Adrenal gland (tissue), 12 donors: Measurements from ENCODE around the gene MAP1LC3B2. TPM values are rescaled to one million over a fixed set of nuclear protein-coding genes. Genes with fewer than 3 reads are reported as not detected.

Experiments
- DNase-seq, 7 donors: peaks; one replicate each; pipeline ENCODE4 v3.0.0-alpha.2; 2019 to 2020
- H3K27ac ChIP-seq, 5 donors: fragments of 200-600 bp; sonication (generic) in 4 of 5; 1 replicate in 3 of 5; 2 replicates in 2 of 5; pipeline versions ENCODE4 v1.5.1 to v1.8.0; 2016 to 2020; ENCODE audit warnings: mild to moderate bottlenecking in 1 of 5
- H3K27me3 ChIP-seq: fragments of 200-600 bp; 2 replicates; pipeline ENCODE4 v1.8.0; 2021
- H3K36me3 ChIP-seq, 2 donors: fragments of 200-600 bp; replicated peaks in 1 of 2; 1 replicate in 1 of 2; 2 replicates in 1 of 2; pipeline versions ENCODE4 v1.5.1 to v1.8.0; 2018 to 2022
- H3K4me1 ChIP-seq, 2 donors: fragments of 200-600 bp; replicated peaks in 1 of 2; 1 replicate in 1 of 2; 2 replicates in 1 of 2; pipeline versions ENCODE4 v1.5.1 to v1.8.0; 2018 to 2021
- H3K4me3 ChIP-seq, 4 donors: fragments of 200-600 bp; sonication (generic) in 3 of 4; one replicate each; pipeline ENCODE4 v1.5.1; 2016 to 2018
- H3K9me3 ChIP-seq, 3 donors: fragments of 200-600 bp; sonication (generic) in 1 of 3; replicated peaks in 1 of 3; 1 replicate in 2 of 3; 2 replicates in 1 of 3; pipeline versions ENCODE4 v1.5.1 to v1.8.0; 2016 to 2021
- POLR2A ChIP-seq, 2 donors: fragments of 450-650 bp; IDR thresholded peaks; one replicate each; pipeline ENCODE4 v1.6.1; 2017; ENCODE audit warnings: antibody characterized with exemption in 2 of 2, mild to moderate bottlenecking in 2 of 2, moderate library complexity in 1 of 2
- WGBS, 4 donors: extraction: QIAGEN DNeasy Blood & Tissue Kit in 2 of 4; methylation state at CpG; one replicate each; pipeline versions ENCODE4 v1.1.5 to v1.1.7; 2013 to 2017; 5-methylcytosine and 5-hydroxymethylcytosine counted together
- intact Hi-C, 2 donors: fragments of 100-400 bp; cut with DNase I; formaldehyde crosslinking; loops; one replicate each; pipeline versions ENCODE4 v1.14.1 to v1.15.0; 2022 to 2023
- polyA plus RNA-seq, 3 donors: library from polyadenylated mRNA; stranded (reverse); fragments of 200-250 nt in 2 of 3; fragments of 350-450 nt in 1 of 3; fragmentation: Illumina TruSeq in 1 of 3; extraction: RNeasy Lipid Tissue Mini Kit (QIAGEN cat#74804) in 1 of 3; gene quantifications; one replicate each; pipeline ENCODE4 v1.2.3, GENCODE V29; 2013 to 2014
- total RNA-seq, 9 donors: library from RNA; depleted of rRNA in 4 of 9; stranded (reverse); fragments of >200 nt in 4 of 9; fragments of 120-200 nt in 1 of 9; fragmentation: NEBNext Ultra II Directional in 1 of 9; extraction: Animal tissue kit (Norgen Biotek cat#: 25700) in 1 of 9; gene quantifications; one replicate each; pipeline versions ENCODE4 v1.1.0 to v1.2.4, GENCODE V29; 2013 to 2023
- TF ChIP-seq, protein P1 (sequence below), 6 experiments: fragments of 450-650 bp in 4 of 6; fragments of 200-600 bp in 2 of 6; sonication (generic) in 1 of 6; IDR thresholded peaks; 1 replicate in 5 of 6; 2 replicates in 1 of 6; pipeline versions ENCODE4 v1.5.1 to v1.8.0; 2016 to 2021; ENCODE audit warnings: antibody characterized with exemption in 6 of 6, mild to moderate bottlenecking in 2 of 6, moderate library complexity in 1 of 6
- donor health status: healthy with polysubstance abuse.
- donor health status: Bipolar disorder and iron deficiency.
- donor health status: DM: yes; HTN: yes; CAD: no.
- donor health status: DM: no; HTN: no; CAD: no.
- donor health status: DM: no; HTN: no; CAD: no.
- donor health status: DM: yes; HTN: yes; CAD: no.

Gene MAP1LC3B2
- total and polyA plus RNA-seq, 12 donors, result 0.54 to 4.6 (median 1.4) TPM; not detected in 1

GRCh38 chr12:116620492-116621191 lies 61.5 kb downstream of the MAP1LC3B2 start:
- Histone ChIP-seq H3K36me3 (no peaks in the 10 kb centered on the region), H3K4me1 (no peaks in the 10 kb centered on the region), H3K9me3 (no peaks in the 10 kb centered on the region), H3K27me3 (no peaks in the 10 kb centered on the region), H3K4me3 (no peak overlapping the region), H3K27ac (no peak overlapping the region)
- 54 to 73% (median 69%) methylated on average over 16 of the region's 16 CpGs for WGBS, 4 donors
- no peak for DNase-seq
- TF ChIP-seq, protein P1, sequence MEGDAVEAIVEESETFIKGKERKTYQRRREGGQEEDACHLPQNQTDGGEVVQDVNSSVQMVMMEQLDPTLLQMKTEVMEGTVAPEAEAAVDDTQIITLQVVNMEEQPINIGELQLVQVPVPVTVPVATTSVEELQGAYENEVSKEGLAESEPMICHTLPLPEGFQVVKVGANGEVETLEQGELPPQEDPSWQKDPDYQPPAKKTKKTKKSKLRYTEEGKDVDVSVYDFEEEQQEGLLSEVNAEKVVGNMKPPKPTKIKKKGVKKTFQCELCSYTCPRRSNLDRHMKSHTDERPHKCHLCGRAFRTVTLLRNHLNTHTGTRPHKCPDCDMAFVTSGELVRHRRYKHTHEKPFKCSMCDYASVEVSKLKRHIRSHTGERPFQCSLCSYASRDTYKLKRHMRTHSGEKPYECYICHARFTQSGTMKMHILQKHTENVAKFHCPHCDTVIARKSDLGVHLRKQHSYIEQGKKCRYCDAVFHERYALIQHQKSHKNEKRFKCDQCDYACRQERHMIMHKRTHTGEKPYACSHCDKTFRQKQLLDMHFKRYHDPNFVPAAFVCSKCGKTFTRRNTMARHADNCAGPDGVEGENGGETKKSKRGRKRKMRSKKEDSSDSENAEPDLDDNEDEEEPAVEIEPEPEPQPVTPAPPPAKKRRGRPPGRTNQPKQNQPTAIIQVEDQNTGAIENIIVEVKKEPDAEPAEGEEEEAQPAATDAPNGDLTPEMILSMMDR (IDR thresholded peaks at IDR 0.05), result no peak
- no peak for TF ChIP-seq POLR2A (IDR thresholded peaks at IDR 0.05)
- intact Hi-C loops, result no loop called here

GRCh38 chr12:116621194-116621593 lies 62.0 kb downstream of the MAP1LC3B2 start:
- Histone ChIP-seq H3K27ac (no peak overlapping the region), H3K4me3 (no peak overlapping the region), H3K9me3 (no peaks in the 10 kb centered on the region), H3K27me3 (no peaks in the 10 kb centered on the region), H3K4me1 (no peaks in the 10 kb centered on the region), H3K36me3 (no peaks in the 10 kb centered on the region)
- TF ChIP-seq, protein P1 (IDR thresholded peaks at IDR 0.05), result no peak
- no peak for TF ChIP-seq POLR2A (IDR thresholded peaks at IDR 0.05)
- DNase-seq, result no peak
- 71 to 89% (median 81%) methylated on average over 4 of the region's 4 CpGs for WGBS, 4 donors
- intact Hi-C loops, result no loop called here

GRCh38 chr12:116624516-116624915 lies 65.3 kb downstream of the MAP1LC3B2 start:
- WGBS, 4 donors, result 53 to 80% (median 77%) methylated on average over 3 to 8 of the region's 8 CpGs
- TF ChIP-seq, protein P1 (IDR thresholded peaks at IDR 0.05), result no peak
- TF ChIP-seq POLR2A (IDR thresholded peaks at IDR 0.05), result no peak
- no peak for DNase-seq

DNA sequence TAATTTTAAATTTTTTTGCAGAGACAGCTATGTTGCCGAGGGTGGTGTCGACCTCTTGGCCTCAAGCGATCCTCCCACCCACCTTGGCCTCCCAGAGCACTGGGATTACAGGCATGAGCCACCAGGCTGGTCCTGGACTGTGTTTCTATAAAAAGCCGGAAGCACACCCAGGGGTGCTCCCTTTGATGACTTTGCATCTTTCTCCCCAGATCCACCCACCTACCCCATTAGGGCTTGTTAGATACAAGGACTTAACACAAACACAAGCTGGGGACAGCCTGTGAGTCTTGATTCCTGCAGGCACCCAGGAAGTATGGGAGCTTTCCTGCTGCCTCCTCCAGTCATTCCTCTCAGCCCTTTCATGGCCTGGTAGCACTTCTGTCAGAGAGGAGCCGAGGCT lies 67.0 kb downstream of the MAP1LC3B2 start:
- intact Hi-C loops, result no loop called here
- Histone ChIP-seq H3K36me3 (no peaks in the 10 kb centered on the region), H3K27me3 (no peaks in the 10 kb centered on the region), H3K27ac (no peak overlapping the region), H3K4me1 (no peaks in the 10 kb centered on the region), H3K9me3 (no peaks in the 10 kb centered on the region), H3K4me3 (no peak overlapping the region)
- WGBS, 4 donors, result 77 to 85% (median 82%) methylated on average over 4 to 5 of the region's 5 CpGs
- TF ChIP-seq, protein P1 (IDR thresholded peaks at IDR 0.05), result no peak
- no peak for TF ChIP-seq POLR2A (IDR thresholded peaks at IDR 0.05)
- no peak for DNase-seq

More at GRCh38 chr12:116624516-116624915, 65.3 kb downstream of the MAP1LC3B2 start:
- Histone ChIP-seq H3K27ac (no peak overlapping the region), H3K27me3 (no peaks in the 10 kb centered on the region), H3K4me3 (no peak overlapping the region), H3K36me3 (no peaks in the 10 kb centered on the region), H3K9me3 (no peaks in the 10 kb centered on the region), H3K4me1 (no peaks in the 10 kb centered on the region)
- intact Hi-C loops, result no loop called here

Other genes with a start within 250 kb of the MAP1LC3B2 start
- gene SPRING1, start 178.7 kb downstream of the MAP1LC3B2 start, total RNA-seq, result 10 to 100 TPM; 14.8 to 33.9 (median 27.0) TPM
- 10 to 100 TPM in 2 of 3 donors, 1 to 10 TPM in 1; 9.7 to 14.4 (median 13.2) TPM for gene SPRING1, start 178.7 kb downstream of the MAP1LC3B2 start, polyA plus RNA-seq
- 1 to 10 TPM; 2.8 to 9.7 (median 5.6) TPM for gene RNFT2, start 178.9 kb downstream of the MAP1LC3B2 start, total RNA-seq
- gene RNFT2, start 178.9 kb downstream of the MAP1LC3B2 start, polyA plus RNA-seq, result 10 to 100 TPM in 1 of 3 donors, 1 to 10 TPM in 2; 2.8 to 11.4 (median 8.9) TPM